IPS DF 4.7 (cell line): ENCODE data around the gene TSC22D1.

Experiments used
- DNase-seq: peaks from one replicate; pipeline ENCODE4 v3.0.0-alpha.2; 2013; ENCODE audit warnings: low spot score; ENCODE audit errors: extremely low read depth

Gene TSC22D1

GRCh38 chr13:44455769-44456168 lies 120.4 kb downstream of the TSC22D1 start:
- no peak for DNase-seq

- no peak for DNase-seq
These were observed 122.2 kb downstream of the TSC22D1 start for GRCh38 chr13:44453881-44454280.

GRCh38 chr13:44453069-44453468 lies 123.1 kb downstream of the TSC22D1 start:
- DNase-seq = no peak

- DNase-seq = no peak
These were observed 123.7 kb downstream of the TSC22D1 start for GRCh38 chr13:44452418-44452817.

- DNase-seq = no peak
These were observed 124.5 kb downstream of the TSC22D1 start for GRCh38 chr13:44451651-44452050.

GRCh38 chr13:44451126-44451525 lies 125.0 kb downstream of the TSC22D1 start:
- no peak for DNase-seq

- DNase-seq = no peak
These were observed 125.9 kb downstream of the TSC22D1 start for GRCh38 chr13:44449999-44450821.

- DNase-seq = no peak
These were observed 127.3 kb downstream of the TSC22D1 start for GRCh38 chr13:44448875-44449274.

GRCh38 chr13:44448373-44448772 lies 127.8 kb downstream of the TSC22D1 start:
- DNase-seq = no peak

- no peak for DNase-seq
These were observed 128.3 kb downstream of the TSC22D1 start for GRCh38 chr13:44447783-44448321.

- no peak for DNase-seq
These were observed 136.0 kb downstream of the TSC22D1 start for GRCh38 chr13:44440046-44440608.

GRCh38 chr13:44439452-44440024 lies 136.6 kb downstream of the TSC22D1 start:
- DNase-seq = no peak

GRCh38 chr13:44438234-44438579 lies 137.9 kb downstream of the TSC22D1 start:
- no peak for DNase-seq

GRCh38 chr13:44437356-44438233 lies 138.5 kb downstream of the TSC22D1 start:
- DNase-seq = no peak

GRCh38 chr13:44436589-44437337 lies 139.4 kb downstream of the TSC22D1 start:
- DNase-seq = peak; percentile 60

GRCh38 chr13:44435919-44436510 lies 140.1 kb downstream of the TSC22D1 start:
- no peak for DNase-seq

- peak; percentile 85 for DNase-seq
These were observed 140.8 kb downstream of the TSC22D1 start for GRCh38 chr13:44435142-44435918.

GRCh38 chr13:44434766-44435141 lies 141.4 kb downstream of the TSC22D1 start:
- no peak for DNase-seq

GRCh38 chr13:44433863-44434765 lies 142.0 kb downstream of the TSC22D1 start:
- DNase-seq = no peak
